Measurements from ENCODE around the gene KRTAP12-4. TPM values are rescaled to one million over a fixed set of nuclear protein-coding genes. Genes with fewer than 3 reads are reported as not detected.
"Not testable (repeated sequence)": the region's sequence is repeated elsewhere in the genome, so short reads cannot be mapped to it uniquely, and the experiment has no call there.

The KRTAP12-4 gene
- total RNA-seq, 3 donors from 2014 or later: not detected

- peaks cover 12% of the 10 kb centered on the region for H3K27me3 Mint-ChIP-seq (ENCODE audit: low read depth)
- H3K36me3 Mint-ChIP-seq (ENCODE audit: insufficient read depth): no peaks in the 10 kb centered on the region
- ATAC-seq (no peak), DNase-seq (no peak)
- H3K4me3 Mint-ChIP-seq: no peak within 1 kb of the TSS
- peaks cover 6% of the 10 kb centered on the region for H3K4me1 Mint-ChIP-seq (ENCODE audit: low read depth)
- no peaks in the 10 kb centered on the region for H3K9me3 Mint-ChIP-seq
Measured at GRCh38 chr21:44681861-44682579, 27.6 kb upstream of the KRTAP12-4 start, which contains the start of gene KRTAP12-1. Gene KRTAP12-1 (minus strand): TSS chr21:44682163. CDS start chr21:44682123, 40 bp downstream.

DNA sequence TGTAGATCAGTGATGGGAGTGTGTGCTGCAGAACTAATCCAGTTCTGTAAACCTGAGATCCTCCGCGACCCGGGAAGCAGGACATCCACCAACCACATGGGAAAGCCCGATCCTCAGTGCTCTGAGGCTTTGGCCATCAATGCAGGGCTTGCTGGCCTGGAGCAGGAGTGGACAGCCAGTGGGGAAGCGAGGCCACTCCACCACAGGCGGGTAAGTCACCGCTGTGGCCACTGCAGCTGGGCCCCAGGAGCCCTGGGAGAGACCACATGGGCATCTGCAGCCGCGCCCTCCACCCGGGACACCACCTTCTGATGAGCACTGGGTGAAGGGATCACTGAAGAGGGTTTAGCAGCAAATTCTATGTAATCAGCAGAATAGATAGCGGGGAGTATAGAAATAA, 26.7 kb upstream of the KRTAP12-4 start:
- Mint-ChIP-seq H3K9me3 (no peaks in the 10 kb centered on the region), H3K27me3 (ENCODE audit: low read depth) (peaks cover 10% of the 10 kb centered on the region), H3K4me3 (no peak overlapping the region), H3K4me1 (ENCODE audit: low read depth) (peaks cover 6% of the 10 kb centered on the region), H3K36me3 (ENCODE audit: insufficient read depth) (no peaks in the 10 kb centered on the region)
- ATAC-seq (no peak), DNase-seq (no peak)

- Mint-ChIP-seq H3K4me1 (ENCODE audit: low read depth) (peaks cover 1% of the 10 kb centered on the region), H3K4me3 (no peak overlapping the region), H3K36me3 (ENCODE audit: insufficient read depth) (peaks cover under 1% of the 10 kb centered on the region), H3K27me3 (ENCODE audit: low read depth) (peaks cover 4% of the 10 kb centered on the region), H3K9me3 (peaks cover 7% of the 10 kb centered on the region)
- no peak for DNase-seq
- no peak for ATAC-seq
Measured at GRCh38 chr21:44677881-44678280, 23.4 kb upstream of the KRTAP12-4 start.

DNA sequence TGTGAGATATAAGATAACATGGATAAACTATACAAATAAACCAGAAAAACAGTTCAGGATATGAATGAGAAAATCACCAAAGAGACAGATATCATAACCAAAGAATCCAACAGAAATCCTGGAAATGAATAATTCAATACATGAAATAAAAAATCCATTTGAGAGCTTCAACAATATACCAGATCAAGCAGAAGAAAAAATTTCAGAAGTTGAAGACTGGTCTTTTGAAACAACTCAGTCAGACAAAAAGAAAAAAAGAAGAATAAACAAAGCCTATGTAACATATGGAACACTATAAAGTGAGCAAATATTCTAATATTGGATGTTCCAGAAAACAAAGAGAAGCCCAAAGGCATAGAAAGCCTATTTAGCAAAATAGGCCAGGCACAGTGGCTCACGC, 17.5 kb upstream of the KRTAP12-4 start:
- Mint-ChIP-seq H3K9me3 (peaks cover 24% of the 10 kb centered on the region), H3K4me3 (no peak overlapping the region)

GRCh38 chr21:44670642-44671432, 16.4 kb upstream of the KRTAP12-4 start:
- peaks cover 23% of the 10 kb centered on the region for H3K9me3 Mint-ChIP-seq
- DNase-seq (no peak), ATAC-seq (no peak)
- no peak overlapping the region for H3K4me3 Mint-ChIP-seq
- H3K36me3 Mint-ChIP-seq (ENCODE audit: insufficient read depth): peaks cover 2% of the 10 kb centered on the region
- H3K27me3 Mint-ChIP-seq (ENCODE audit: low read depth): peaks cover 1% of the 10 kb centered on the region
- peaks cover under 1% of the 10 kb centered on the region for H3K4me1 Mint-ChIP-seq (ENCODE audit: low read depth)

More for the DNA sequence above, 17.5 kb upstream of the KRTAP12-4 start:
- peaks cover 2% of the 10 kb centered on the region for H3K27me3 Mint-ChIP-seq (ENCODE audit: low read depth)
- no peak for DNase-seq
- H3K36me3 Mint-ChIP-seq (ENCODE audit: insufficient read depth): peaks cover 2% of the 10 kb centered on the region
- H3K4me1 Mint-ChIP-seq (ENCODE audit: low read depth): peaks cover 1% of the 10 kb centered on the region
- ATAC-seq: no peak

- ATAC-seq: no peak
Measured at GRCh38 chr21:44667612-44668011, 13.2 kb upstream of the KRTAP12-4 start.

GRCh38 chr21:44666401-44667320, 12.2 kb upstream of the KRTAP12-4 start, which contains the start of gene KRTAP12-2:
Gene KRTAP12-2 (minus strand): TSS chr21:44666927. CDS start chr21:44666886, 41 bp downstream.
- DNase-seq (no peak), ATAC-seq (no peak)
- Mint-ChIP-seq H3K36me3 (ENCODE audit: insufficient read depth) (peaks cover 4% of the 10 kb centered on the region), H3K27me3 (ENCODE audit: low read depth) (no peaks in the 10 kb centered on the region), H3K4me3 (no peak within 1 kb of the TSS), H3K9me3 (peaks cover 15% of the 10 kb centered on the region), H3K4me1 (ENCODE audit: low read depth) (no peaks in the 10 kb centered on the region)

More at GRCh38 chr21:44667612-44668011, 13.2 kb upstream of the KRTAP12-4 start:
- H3K4me3 Mint-ChIP-seq: no peak overlapping the region
- H3K36me3 Mint-ChIP-seq (ENCODE audit: insufficient read depth): no peaks in the 10 kb centered on the region
- peaks cover 15% of the 10 kb centered on the region for H3K9me3 Mint-ChIP-seq
- DNase-seq: no peak
- no peaks in the 10 kb centered on the region for H3K27me3 Mint-ChIP-seq (ENCODE audit: low read depth)
- no peaks in the 10 kb centered on the region for H3K4me1 Mint-ChIP-seq (ENCODE audit: low read depth)

DNA sequence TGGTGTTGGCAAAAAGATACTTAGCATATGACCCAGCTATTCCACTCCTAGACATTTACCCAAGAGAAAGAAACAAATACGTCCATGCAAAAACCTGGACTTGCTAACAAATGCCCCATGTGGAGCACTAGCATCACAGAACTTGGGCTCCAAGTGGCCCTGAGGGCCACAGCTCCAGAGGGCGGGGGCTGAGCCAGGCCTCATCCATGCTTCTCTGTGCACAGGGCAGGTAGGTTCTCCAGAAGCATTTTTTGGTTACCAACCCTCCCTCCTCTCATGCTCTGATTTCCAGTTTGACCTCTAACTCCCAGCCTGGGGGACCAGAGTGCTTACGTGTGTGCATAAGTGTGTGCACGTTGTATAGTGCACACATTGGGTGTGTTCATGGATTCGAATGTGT, 10.2 kb upstream of the KRTAP12-4 start:
- H3K4me1 Mint-ChIP-seq (ENCODE audit: low read depth): peaks cover 3% of the 10 kb centered on the region
- H3K4me3 Mint-ChIP-seq: no peak overlapping the region
- peaks cover 4% of the 10 kb centered on the region for H3K36me3 Mint-ChIP-seq (ENCODE audit: insufficient read depth)
- no peaks in the 10 kb centered on the region for H3K27me3 Mint-ChIP-seq (ENCODE audit: low read depth)
- DNase-seq (no peak), ATAC-seq (no peak)
- H3K9me3 Mint-ChIP-seq: peaks cover 12% of the 10 kb centered on the region

- H3K4me3 Mint-ChIP-seq; H3K27me3 Mint-ChIP-seq (ENCODE audit: low read depth); H3K36me3 Mint-ChIP-seq (ENCODE audit: insufficient read depth); ATAC-seq; DNase-seq: not testable (repeated sequence)
- H3K9me3 Mint-ChIP-seq: peaks cover 13% of the 10 kb centered on the region
- peaks cover 34% of the 10 kb centered on the region for H3K4me1 Mint-ChIP-seq (ENCODE audit: low read depth)
Measured at GRCh38 chr21:44661567-44661966, 7.1 kb upstream of the KRTAP12-4 start.

- peaks cover 55% of the 10 kb centered on the region for H3K4me1 Mint-ChIP-seq (ENCODE audit: low read depth)
- peaks cover 19% of the 10 kb centered on the region for H3K9me3 Mint-ChIP-seq
- no peaks in the 10 kb centered on the region for H3K27me3 Mint-ChIP-seq (ENCODE audit: low read depth)
- peaks cover 4% of the 10 kb centered on the region for H3K36me3 Mint-ChIP-seq (ENCODE audit: insufficient read depth)
- ATAC-seq (peak in 1 of 2 donors; percentile 16), DNase-seq (no peak)
- H3K4me3 Mint-ChIP-seq: peak overlapping the region; percentile 20
Measured at GRCh38 chr21:44658913-44659595, 4.6 kb upstream of the KRTAP12-4 start.

GRCh38 chr21:44658541-44658910, 4.1 kb upstream of the KRTAP12-4 start:
- H3K27me3 Mint-ChIP-seq (ENCODE audit: low read depth): no peaks in the 10 kb centered on the region
- no peak for ATAC-seq
- peaks cover 61% of the 10 kb centered on the region for H3K4me1 Mint-ChIP-seq (ENCODE audit: low read depth)
- H3K4me3 Mint-ChIP-seq: peak overlapping the region; percentile 51
- H3K36me3 Mint-ChIP-seq (ENCODE audit: insufficient read depth): peaks cover 4% of the 10 kb centered on the region
- H3K9me3 Mint-ChIP-seq: peaks cover 19% of the 10 kb centered on the region
- DNase-seq: no peak

GRCh38 chr21:44657635-44658540, 3.4 kb upstream of the KRTAP12-4 start, which contains the start of gene KRTAP12-3:
Gene KRTAP12-3 (plus strand): TSS chr21:44657932. CDS start chr21:44657980, 48 bp downstream.
- no peaks in the 10 kb centered on the region for H3K27me3 Mint-ChIP-seq (ENCODE audit: low read depth)
- DNase-seq: no peak
- peak; percentile 46 to 61 for ATAC-seq
- peaks cover 19% of the 10 kb centered on the region for H3K9me3 Mint-ChIP-seq
- peak within 1 kb of the TSS; percentile 67 for H3K4me3 Mint-ChIP-seq
- peaks cover 4% of the 10 kb centered on the region for H3K36me3 Mint-ChIP-seq (ENCODE audit: insufficient read depth)
- H3K4me1 Mint-ChIP-seq (ENCODE audit: low read depth): peaks cover 62% of the 10 kb centered on the region

All from activated T-cell treated with anti-CD3 and anti-CD28 coated beads, Interleukin-2, amount 50 U/mL, for 4 hours (primary cell).